GM23338 (cell line): ENCODE measurements around the gene ZNF496. TPM values are rescaled to one million over a fixed set of nuclear protein-coding genes. Genes with fewer than 3 reads are reported as not detected.

Experiments
- ATAC-seq: fragments of 200-7000 bp; cut with Tn5 transposase; 3 replicates; pipeline ENCODE4 v1.9.1; 2020
- DNase-seq: peaks from one replicate; pipeline ENCODE4 v3.0.0-alpha.2; 2015; ENCODE audit warnings: low spot score
- H2AFZ ChIP-seq: fragments of 200-600 bp; sonication (generic); 2 replicates; pipeline ENCODE4 v1.8.0; 2016; ENCODE audit warnings: antibody characterized with exemption, mild to moderate bottlenecking, moderate library complexity
- H3F3A ChIP-seq: fragments of 200-600 bp; sonication (generic); replicated peaks from 2 replicates; pipeline ENCODE4 v1.8.0; 2017; ENCODE audit warnings: antibody characterized with exemption, mixed run types, low read depth
- H3K27ac ChIP-seq: fragments of 200-600 bp; sonication (generic); 2 replicates; pipeline ENCODE4 v1.6.1; 2016; ENCODE audit warnings: low read depth
- H3K27me3 ChIP-seq: fragments of 200-600 bp; sonication (generic); 2 replicates; pipeline ENCODE4 v1.8.0; 2016; ENCODE audit warnings: mild to moderate bottlenecking, mixed run types, moderate library complexity; ENCODE audit not compliant: insufficient read depth
- H3K36me3 ChIP-seq: fragments of 200-600 bp; sonication (generic); 2 replicates; pipeline ENCODE4 v1.8.0; 2016; ENCODE audit warnings: mild to moderate bottlenecking; ENCODE audit not compliant: insufficient read depth
- H3K4me1 ChIP-seq: fragments of 200-600 bp; sonication (generic); 2 replicates; pipeline ENCODE4 v1.8.0; 2016; ENCODE audit warnings: mild to moderate bottlenecking, moderate library complexity; ENCODE audit not compliant: insufficient read depth
- H3K4me2 ChIP-seq: fragments of 200-600 bp; sonication (generic); 2 replicates; pipeline ENCODE4 v1.7.1; 2017; ENCODE audit warnings: mixed run types
- H3K4me3 ChIP-seq: fragments of 200-600 bp; sonication (generic); 2 replicates; pipeline ENCODE4 v1.6.1; 2016; ENCODE audit warnings: mixed run types
- H3K79me2 ChIP-seq: fragments of 200-600 bp; sonication (generic); replicated peaks from 2 replicates; pipeline ENCODE4 v1.8.0; 2017; ENCODE audit warnings: mild to moderate bottlenecking; ENCODE audit not compliant: insufficient read depth
- H3K9me2 ChIP-seq: fragments of 200-600 bp; sonication (generic); 2 replicates; pipeline ENCODE4 v1.8.0; 2017; ENCODE audit not compliant: insufficient read depth
- H4K20me1 ChIP-seq: fragments of 200-600 bp; sonication (generic); replicated peaks from 2 replicates; pipeline ENCODE4 v1.8.0; 2017; ENCODE audit warnings: mild to moderate bottlenecking; ENCODE audit not compliant: insufficient read depth
- H3K27ac Mint-ChIP-seq: 2 replicates; pipeline ENCODE4 v1.8.0; 2020; ENCODE audit warnings: inconsistent platforms, mild to moderate bottlenecking, moderate library complexity, mixed read lengths
- H3K27me3 Mint-ChIP-seq: 3 replicates; pipeline ENCODE4 v1.8.0; 2022; ENCODE audit warnings: low read depth, mild to moderate bottlenecking, moderate library complexity, mixed read lengths, inconsistent platforms; ENCODE audit not compliant: insufficient read depth, poor library complexity
- H3K36me3 Mint-ChIP-seq: 3 replicates; pipeline ENCODE4 v1.8.0; 2021; ENCODE audit warnings: low read depth, mild to moderate bottlenecking, inconsistent platforms, moderate library complexity, mixed read lengths
- H3K4me1 Mint-ChIP-seq: 3 replicates; pipeline ENCODE4 v1.8.0; 2020; ENCODE audit warnings: mild to moderate bottlenecking, inconsistent platforms, mixed read lengths
- H3K4me3 Mint-ChIP-seq: 3 replicates; pipeline ENCODE4 v1.8.0; 2021; ENCODE audit warnings: moderate library complexity, mild to moderate bottlenecking, inconsistent platforms, mixed read lengths
- H3K9me3 Mint-ChIP-seq: 3 replicates; pipeline ENCODE4 v1.8.0; 2020; ENCODE audit warnings: moderate library complexity, mild to moderate bottlenecking, inconsistent platforms, mixed read lengths
- CREB1 ChIP-seq: fragments of 250-450 bp; sonication (Bioruptor Pico); IDR thresholded peaks from 2 replicates; pipeline ENCODE4 v1.5.0; 2020; ENCODE audit warnings: low read depth, mild to moderate bottlenecking, moderate library complexity
- CTCF ChIP-seq, 2 experiments: fragments of 200-600 bp in 1 of 2; sonication (generic) in 1 of 2; conservative IDR thresholded peaks; 2 replicates each; pipeline versions ENCODE4 v1.5.1 to v1.6.1; 2016 to 2017; ENCODE audit warnings: antibody characterized with exemption in 2 of 2, low read depth in 2 of 2, mild to moderate bottlenecking in 2 of 2, moderate library complexity in 1 of 2
- ETS1 ChIP-seq: IDR thresholded peaks from 2 replicates; pipeline ENCODE4 v1.6.1; 2016; ENCODE audit warnings: antibody characterized with exemption
- EZH2 ChIP-seq: fragments of 200-600 bp; sonication (generic); IDR thresholded peaks from one replicate; pipeline ENCODE4 v1.8.0; 2017; ENCODE audit warnings: antibody characterized with exemption, mild to moderate bottlenecking, low read depth; ENCODE audit not compliant: unreplicated experiment
- EZH2phosphoT487 ChIP-seq: fragments of 200-600 bp; sonication (generic); IDR thresholded peaks from one replicate; pipeline ENCODE4 v1.8.1; 2018; ENCODE audit warnings: antibody characterized with exemption; ENCODE audit not compliant: unreplicated experiment
- NANOG ChIP-seq: IDR thresholded peaks from 2 replicates; pipeline ENCODE4 v1.6.1; 2016; ENCODE audit warnings: antibody characterized with exemption, borderline replicate concordance
- REST ChIP-seq: IDR thresholded peaks from one replicate; pipeline ENCODE4 v1.6.1; 2018; ENCODE audit warnings: antibody characterized with exemption; ENCODE audit not compliant: unreplicated experiment
- STAT1 ChIP-seq: IDR thresholded peaks from one replicate; pipeline ENCODE4 v1.6.1; 2016; ENCODE audit warnings: antibody characterized with exemption; ENCODE audit not compliant: unreplicated experiment
- ZNF331 ChIP-seq: fragments of 250-450 bp; sonication (Bioruptor Pico); IDR thresholded peaks from 2 replicates; pipeline ENCODE4 v1.5.0; 2020; ENCODE audit warnings: low read depth, mild to moderate bottlenecking, moderate library complexity
- polyA plus RNA-seq: library from polyadenylated mRNA; unstranded; fragments of >200 nt; fragmentation: Nextera tagmentation; extraction: Ambion mirVana; gene quantifications from 2 replicates; pipeline ENCODE4 v1.2.1, GENCODE V29; 2016
- total RNA-seq: library from RNA; depleted of rRNA; stranded (reverse); fragments of >200 nt; shearing (Covaris generic); gene quantifications from 2 replicates; pipeline ENCODE4 v1.2.3, GENCODE V29; 2014

The ZNF496 gene
- total and polyA plus RNA-seq, 2 experiments from 2014 or later: 22.0 to 127 TPM

- TF ChIP-seq CTCF (conservative IDR thresholded peaks at IDR 0.05; ENCODE audit: low read depth in 2 of 2) (no peak), REST (no peak), ETS1 (no peak), NANOG (no peak)
These were observed 7.4 kb downstream of the ZNF496 start (continued) for GRCh38 chr1:247324204-247324787.

- H3K4me1 Mint-ChIP-seq: peaks cover 23% of the 10 kb centered on the region
- Histone ChIP-seq H3K79me2 (peaks cover 37% of the 10 kb centered on the region), H3K36me3 (peaks cover 66% of the 10 kb centered on the region), H3K9me2 (no peaks in the 10 kb centered on the region), H3K4me1 (no peaks in the 10 kb centered on the region), H3F3A (peaks cover 2% of the 10 kb centered on the region), H3K27ac (peak overlapping the region; percentile 50), H2AFZ (no peak overlapping the region), H4K20me1 (peaks cover 41% of the 10 kb centered on the region), H3K4me3 (no peak overlapping the region), H3K4me2 (no peak overlapping the region), H3K27me3 (no peaks in the 10 kb centered on the region)
- no peak overlapping the region; the same call in 1 of the 2 replicates for H3K27ac Mint-ChIP-seq
- TF ChIP-seq ETS1 (no peak), ZNF331 (CRISPR knock-in tag) (no peak), EZH2phosphoT487 (no peak), STAT1 (no peak), CREB1 (CRISPR knock-in tag) (no peak), EZH2 (no peak)
- DNase-seq: no peak
- H3K9me3 Mint-ChIP-seq: no peaks in the 10 kb centered on the region
- no peaks in the 10 kb centered on the region for H3K27me3 Mint-ChIP-seq
- H3K4me3 Mint-ChIP-seq: no peak overlapping the region
- ATAC-seq: peak; percentile 46
- peaks cover 84% of the 10 kb centered on the region for H3K36me3 Mint-ChIP-seq
These were observed 8.6 kb downstream of the ZNF496 start for GRCh38 chr1:247322849-247323586.
